ENCODE measurements around the gene PAF1. TPM values are rescaled to one million over a fixed set of nuclear protein-coding genes. Genes with fewer than 3 reads are reported as not detected.
A peak's percentile ranks its signal among the peaks of the same experiment; 100 is the strongest.

PAF1 gene
- total RNA-seq (ENCODE audit: low replicate concordance), result 15.6 and 29.1 TPM in 2 replicates

DNA sequence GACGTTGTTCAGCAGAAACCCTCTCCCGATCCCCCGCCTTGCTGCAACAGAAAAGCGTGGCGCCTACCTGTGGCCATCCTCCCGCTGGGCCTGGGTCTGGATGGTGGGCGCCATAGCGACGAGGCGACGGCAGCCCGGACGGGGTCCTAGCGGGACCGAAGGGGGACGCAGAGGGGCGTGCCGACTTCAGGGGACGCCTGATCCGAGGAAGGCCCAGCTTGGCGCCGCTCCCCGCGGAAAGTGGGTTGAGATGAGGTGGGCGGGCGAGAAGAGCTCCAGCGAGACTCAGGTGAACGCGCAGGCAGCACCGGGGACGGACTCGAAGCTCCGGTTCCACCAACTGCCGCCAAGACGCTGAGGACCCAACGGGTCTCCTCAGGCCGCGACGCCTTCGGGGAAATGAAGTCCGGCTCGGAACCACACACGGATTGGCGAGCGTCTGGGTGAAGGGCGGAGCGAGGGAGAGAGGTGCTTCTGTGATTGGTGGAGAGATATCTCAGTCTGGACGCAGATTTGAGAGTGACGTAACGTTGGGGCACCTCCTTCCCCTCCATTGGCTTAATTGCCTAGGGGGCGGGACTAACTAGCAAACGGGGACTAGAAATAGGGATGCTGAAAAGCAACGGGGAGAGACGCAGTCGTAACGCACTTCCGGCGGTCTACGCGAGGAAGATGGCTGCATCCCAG, at the start of gene PAF1, which contains the start of gene MED29:
TSS of gene PAF1 (minus strand) at position 356 of the 687 bp plus-strand sequence. CDS start at position 114, 242 bp downstream.
TSS of gene MED29 (plus strand) at position 628 of the 687 bp plus-strand sequence. CDS start at position 673, 45 bp downstream.
- Histone ChIP-seq H3K9ac (peak within 1 kb of the TSS; percentile 88), H3K9me3 (ENCODE audit: low read depth) (no peaks in the 10 kb centered on the region), H2AFZ (replicated peaks) (peak within 1 kb of the TSS; percentile 74), H3K4me3 (peak within 1 kb of the TSS; percentile 98), H3K4me1 (peaks cover 5% of the 10 kb centered on the region), H3K36me3 (no peaks in the 10 kb centered on the region), H3F3A (ENCODE audit: low read depth) (peaks cover 27% of the 10 kb centered on the region), H3K27ac (peak within 1 kb of the TSS; percentile 97), H3K27me3 (no peaks in the 10 kb centered on the region), H3K79me2 (ENCODE audit: low read depth) (peaks cover 32% of the 10 kb centered on the region), H4K20me1 (ENCODE audit: low read depth) (peaks cover 14% of the 10 kb centered on the region), H3K4me2 (peak within 1 kb of the TSS; percentile 82)
- DNase-seq (ENCODE audit: low spot score), result peak; percentile 99
- TF ChIP-seq CTCF (IDR thresholded peaks at IDR 0.05) (peak; percentile 17), EZH2 (IDR thresholded peaks at IDR 0.05) (no peak)
- Mint-ChIP-seq H3K4me1 (peaks cover 16% of the 10 kb centered on the region), H3K27ac (peak within 1 kb of the TSS; percentile 99), H3K36me3 (peaks cover 27% of the 10 kb centered on the region), H3K27me3 (ENCODE audit: insufficient read depth, low read depth) (peaks cover 5% of the 10 kb centered on the region), H3K4me3 (peak within 1 kb of the TSS; percentile 99), H3K9me3 (no peaks in the 10 kb centered on the region)

DNA sequence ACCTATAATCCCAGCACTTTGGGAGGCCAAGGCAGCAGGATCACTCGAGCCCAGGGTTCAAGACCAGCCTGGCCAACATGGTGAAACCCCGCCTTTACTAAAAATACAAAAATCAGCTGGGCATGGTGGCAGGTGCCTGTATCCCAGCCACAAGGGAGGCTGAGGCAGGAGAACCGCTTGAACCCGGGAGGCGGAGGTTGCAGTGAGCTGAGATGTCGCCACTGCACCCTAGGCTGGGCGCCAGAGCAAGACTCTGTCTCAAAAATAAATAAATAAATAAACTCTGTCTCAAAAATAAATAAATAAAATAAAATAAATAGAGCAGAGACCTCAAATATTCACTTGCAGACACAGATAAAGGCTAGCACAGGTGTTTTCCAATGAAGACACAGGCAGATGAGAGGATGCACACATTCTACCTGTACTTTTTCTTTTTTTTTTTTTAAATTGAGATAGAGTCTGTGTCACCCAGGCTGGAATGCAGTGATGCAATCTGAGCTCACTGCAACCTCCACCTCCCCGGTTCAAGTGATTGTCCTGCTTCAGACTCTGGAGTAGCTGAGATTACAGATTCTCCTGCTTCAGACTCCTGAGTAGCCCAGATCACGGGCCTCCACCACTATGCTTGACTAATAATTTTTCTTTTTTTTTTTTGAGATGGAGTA, 47.5 kb upstream of the PAF1 start:
- H3K36me3 Mint-ChIP-seq, result peaks cover 13% of the 10 kb centered on the region
- no peak overlapping the region for H3K4me2 ChIP-seq
- H3K4me1 Mint-ChIP-seq, result peaks cover 24% of the 10 kb centered on the region
- peaks cover 44% of the 10 kb centered on the region for H3F3A ChIP-seq (ENCODE audit: low read depth)
- peaks cover 13% of the 10 kb centered on the region for H3K36me3 ChIP-seq
- no peak overlapping the region for H3K4me3 Mint-ChIP-seq
- no peaks in the 10 kb centered on the region for H3K9me3 Mint-ChIP-seq
- DNase-seq (ENCODE audit: low spot score), result no peak
- H3K4me1 ChIP-seq, result peaks cover 17% of the 10 kb centered on the region
- no peak overlapping the region for H3K4me3 ChIP-seq
- H2AFZ ChIP-seq (replicated peaks), result no peak overlapping the region
- no peak overlapping the region for H3K27ac ChIP-seq
- H3K79me2 ChIP-seq (ENCODE audit: low read depth), result peaks cover 24% of the 10 kb centered on the region
- peaks cover 4% of the 10 kb centered on the region for H3K27me3 Mint-ChIP-seq (ENCODE audit: insufficient read depth, low read depth)
- H3K27me3 ChIP-seq, result no peaks in the 10 kb centered on the region
- peaks cover 22% of the 10 kb centered on the region for H4K20me1 ChIP-seq (ENCODE audit: low read depth)
- no peak for TF ChIP-seq CTCF (IDR thresholded peaks at IDR 0.05)
- TF ChIP-seq EZH2 (IDR thresholded peaks at IDR 0.05), result no peak
- no peak for TF ChIP-seq EZH2phosphoT487 (IDR thresholded peaks at IDR 0.05)
- no peak overlapping the region for H3K9ac ChIP-seq
- H3K27ac Mint-ChIP-seq, result no peak overlapping the region
- no peaks in the 10 kb centered on the region for H3K9me3 ChIP-seq (ENCODE audit: low read depth)

- Histone ChIP-seq H3K27me3 (no peaks in the 10 kb centered on the region), H3F3A (ENCODE audit: low read depth) (peaks cover 51% of the 10 kb centered on the region), H3K9me3 (ENCODE audit: low read depth) (no peaks in the 10 kb centered on the region), H3K4me3 (peak overlapping the region; percentile 100), H3K4me2 (peak overlapping the region; percentile 91), H3K27ac (peak overlapping the region; percentile 83), H3K9ac (peak overlapping the region; percentile 82), H3K36me3 (peaks cover 16% of the 10 kb centered on the region), H2AFZ (replicated peaks) (peak overlapping the region; percentile 30), H4K20me1 (ENCODE audit: low read depth) (peaks cover 26% of the 10 kb centered on the region), H3K79me2 (ENCODE audit: low read depth) (peaks cover 31% of the 10 kb centered on the region), H3K4me1 (peaks cover 17% of the 10 kb centered on the region)
- Mint-ChIP-seq H3K4me3 (peak overlapping the region; percentile 100), H3K27ac (peak overlapping the region; percentile 99), H3K9me3 (no peaks in the 10 kb centered on the region), H3K4me1 (peaks cover 24% of the 10 kb centered on the region), H3K27me3 (ENCODE audit: insufficient read depth, low read depth) (peaks cover 4% of the 10 kb centered on the region), H3K36me3 (peaks cover 17% of the 10 kb centered on the region)
- TF ChIP-seq EZH2phosphoT487 (IDR thresholded peaks at IDR 0.05) (no peak), CTCF (IDR thresholded peaks at IDR 0.05) (no peak), EZH2 (IDR thresholded peaks at IDR 0.05) (no peak)
- no peak for DNase-seq (ENCODE audit: low spot score)
Measured at GRCh38 chr19:39436350-39436716, 45.4 kb upstream of the PAF1 start.

All from neural progenitor cell (in vitro differentiated cells).